ENCODE results near the gene ADIPOQ. TPM values are rescaled to one million over a fixed set of nuclear protein-coding genes. Genes with fewer than 3 reads are reported as not detected.

Gene ADIPOQ
- total RNA-seq, 2 experiments from 2014 or later = not detected

- DNase-seq (no peak), ATAC-seq (ENCODE audit: poor library complexity) (no peak)
- H3K9me3 ChIP-seq (ENCODE audit: control insufficient read depth in 1 of 2, insufficient read depth in 1 of 2, low read length in 2 of 2) = no peaks in the 10 kb centered on the region
- H3K27me3 Mint-ChIP-seq = no peaks in the 10 kb centered on the region
- no peak overlapping the region for H3K27ac ChIP-seq (ENCODE audit: low read depth in 1 of 2, low read length in 2 of 2)
- H3K4me3 ChIP-seq (ENCODE audit: low read length) = no peak overlapping the region
- no peaks in the 10 kb centered on the region for H3K36me3 Mint-ChIP-seq (ENCODE audit: low read depth)
- no peak overlapping the region for H3K27ac Mint-ChIP-seq
- no peaks in the 10 kb centered on the region for H3K9me3 Mint-ChIP-seq
- peaks cover 6% of the 10 kb centered on the region for H3K4me1 Mint-ChIP-seq (ENCODE audit: low read depth)
- H3K4me3 Mint-ChIP-seq = no peak overlapping the region
- H3K36me3 ChIP-seq (ENCODE audit: insufficient read depth, low read length) = no peaks in the 10 kb centered on the region
- ChIA-PET POLR2A (no interaction called here), CTCF (no interaction called here)
- H3K4me1 ChIP-seq (ENCODE audit: insufficient read depth, low read length) = no peaks in the 10 kb centered on the region
- intact Hi-C loops (cut with DNase I, micrococcal nuclease) = no loop called here
- no peaks in the 10 kb centered on the region for H3K27me3 ChIP-seq (ENCODE audit: control insufficient read depth in 1 of 2, insufficient read depth in 2 of 2, low read length in 2 of 2)
- TF ChIP-seq, protein P1, sequence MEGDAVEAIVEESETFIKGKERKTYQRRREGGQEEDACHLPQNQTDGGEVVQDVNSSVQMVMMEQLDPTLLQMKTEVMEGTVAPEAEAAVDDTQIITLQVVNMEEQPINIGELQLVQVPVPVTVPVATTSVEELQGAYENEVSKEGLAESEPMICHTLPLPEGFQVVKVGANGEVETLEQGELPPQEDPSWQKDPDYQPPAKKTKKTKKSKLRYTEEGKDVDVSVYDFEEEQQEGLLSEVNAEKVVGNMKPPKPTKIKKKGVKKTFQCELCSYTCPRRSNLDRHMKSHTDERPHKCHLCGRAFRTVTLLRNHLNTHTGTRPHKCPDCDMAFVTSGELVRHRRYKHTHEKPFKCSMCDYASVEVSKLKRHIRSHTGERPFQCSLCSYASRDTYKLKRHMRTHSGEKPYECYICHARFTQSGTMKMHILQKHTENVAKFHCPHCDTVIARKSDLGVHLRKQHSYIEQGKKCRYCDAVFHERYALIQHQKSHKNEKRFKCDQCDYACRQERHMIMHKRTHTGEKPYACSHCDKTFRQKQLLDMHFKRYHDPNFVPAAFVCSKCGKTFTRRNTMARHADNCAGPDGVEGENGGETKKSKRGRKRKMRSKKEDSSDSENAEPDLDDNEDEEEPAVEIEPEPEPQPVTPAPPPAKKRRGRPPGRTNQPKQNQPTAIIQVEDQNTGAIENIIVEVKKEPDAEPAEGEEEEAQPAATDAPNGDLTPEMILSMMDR (IDR thresholded peaks at IDR 0.05) = no peak
Measured at GRCh38 chr3:186895406-186895805, 52.9 kb downstream of the ADIPOQ start.

GRCh38 chr3:186896006-186896405 lies 53.5 kb downstream of the ADIPOQ start:
- Mint-ChIP-seq H3K4me3 (no peak overlapping the region), H3K27ac (no peak overlapping the region), H3K36me3 (ENCODE audit: low read depth) (no peaks in the 10 kb centered on the region), H3K27me3 (no peaks in the 10 kb centered on the region), H3K9me3 (no peaks in the 10 kb centered on the region), H3K4me1 (ENCODE audit: low read depth) (peaks cover 12% of the 10 kb centered on the region)
- no peaks in the 10 kb centered on the region for H3K9me3 ChIP-seq (ENCODE audit: control insufficient read depth in 1 of 2, insufficient read depth in 1 of 2, low read length in 2 of 2)
- CTCF ChIA-PET = no interaction called here
- ATAC-seq (ENCODE audit: poor library complexity) = no peak
- intact Hi-C loops (cut with DNase I, micrococcal nuclease) = no loop called here
- H3K27me3 ChIP-seq (ENCODE audit: control insufficient read depth in 1 of 2, insufficient read depth in 2 of 2, low read length in 2 of 2) = no peaks in the 10 kb centered on the region
- no peaks in the 10 kb centered on the region for H3K36me3 ChIP-seq (ENCODE audit: insufficient read depth, low read length)
- no peaks in the 10 kb centered on the region for H3K4me1 ChIP-seq (ENCODE audit: insufficient read depth, low read length)
- H3K4me3 ChIP-seq (ENCODE audit: low read length) = no peak overlapping the region
- POLR2A ChIA-PET = interaction anchor here (1.1 kb wide), 1 partner anchor 13 kb away, joined by 3 read pairs; no protein-coding TSS in a partner anchor
- TF ChIP-seq, protein P1 (IDR thresholded peaks at IDR 0.05) = no peak
- DNase-seq = no peak
- no peak overlapping the region for H3K27ac ChIP-seq (ENCODE audit: low read depth in 1 of 2, low read length in 2 of 2)

- no peaks in the 10 kb centered on the region for H3K27me3 Mint-ChIP-seq
- CTCF ChIA-PET = no interaction called here
- Histone ChIP-seq H3K4me1 (ENCODE audit: insufficient read depth, low read length) (peaks cover 3% of the 10 kb centered on the region), H3K27ac (ENCODE audit: low read depth in 1 of 2, low read length in 2 of 2) (no peak overlapping the region), H3K27me3 (ENCODE audit: control insufficient read depth in 1 of 2, insufficient read depth in 2 of 2, low read length in 2 of 2) (no peaks in the 10 kb centered on the region), H3K36me3 (ENCODE audit: insufficient read depth, low read length) (no peaks in the 10 kb centered on the region), H3K9me3 (ENCODE audit: control insufficient read depth in 1 of 2, insufficient read depth in 1 of 2, low read length in 2 of 2) (no peaks in the 10 kb centered on the region), H3K4me3 (ENCODE audit: low read length) (no peak overlapping the region)
- no peak overlapping the region for H3K4me3 Mint-ChIP-seq
- POLR2A ChIA-PET = interaction anchor here (1.1 kb wide), 1 partner anchor 12 kb away, joined by 3 read pairs; no protein-coding TSS in a partner anchor
- no peaks in the 10 kb centered on the region for H3K9me3 Mint-ChIP-seq
- H3K27ac Mint-ChIP-seq = no peak overlapping the region
- DNase-seq (no peak), ATAC-seq (ENCODE audit: poor library complexity) (no peak)
- intact Hi-C loops (cut with DNase I, micrococcal nuclease) = no loop called here
- TF ChIP-seq, protein P1 (IDR thresholded peaks at IDR 0.05) = no peak
- no peaks in the 10 kb centered on the region for H3K36me3 Mint-ChIP-seq (ENCODE audit: low read depth)
- peaks cover 19% of the 10 kb centered on the region for H3K4me1 Mint-ChIP-seq (ENCODE audit: low read depth)
Measured at GRCh38 chr3:186896875-186897274, 54.4 kb downstream of the ADIPOQ start.

Data from CD4-positive, alpha-beta T cell (primary cell).